Testis (tissue), 3 donors: ENCODE measurements around the gene SHISAL1. TPM values are rescaled to one million over a fixed set of nuclear protein-coding genes. Genes with fewer than 3 reads are reported as not detected.
A peak's percentile ranks its signal among the peaks of the same experiment; 100 is the strongest.

ENCODE experiments used
- DNase-seq: peaks from one replicate; pipeline ENCODE4 v3.0.0-alpha.2; 2019
- H3K27ac ChIP-seq, 2 donors: fragments of 200-600 bp; sonication (generic); one replicate each; pipeline ENCODE4 v1.5.1; 2019
- H3K27me3 ChIP-seq: fragments of 200-600 bp; sonication (generic); one replicate; pipeline ENCODE4 v1.5.1; 2019
- H3K36me3 ChIP-seq: fragments of 200-600 bp; sonication (generic); one replicate; pipeline ENCODE4 v1.5.1; 2017; ENCODE audit warnings: low read depth; ENCODE audit errors: missing control alignments
- H3K4me1 ChIP-seq: fragments of 200-600 bp; sonication (generic); one replicate; pipeline ENCODE4 v1.5.1; 2019
- H3K4me3 ChIP-seq, 2 donors: fragments of 200-600 bp; sonication (generic); one replicate each; pipeline ENCODE4 v1.5.1; 2017 to 2019
- H3K9me3 ChIP-seq: fragments of 200-600 bp; sonication (generic); one replicate; pipeline ENCODE4 v1.5.1; 2017
- POLR2A ChIP-seq: fragments of 450-650 bp; IDR thresholded peaks from one replicate; pipeline ENCODE4 v1.6.1; 2017; ENCODE audit warnings: antibody characterized with exemption, mild to moderate bottlenecking, moderate library complexity
- WGBS, 2 donors: methylation state at CpG; one replicate each; pipeline ENCODE4 v1.1.5; 2018; 5-methylcytosine and 5-hydroxymethylcytosine counted together
- intact Hi-C: fragments of 100-400 bp; cut with DNase I; formaldehyde crosslinking; loops from one replicate; pipeline ENCODE4 v1.15.1; 2023; ENCODE audit warnings: low total_unique reads
- polyA plus RNA-seq: library from polyadenylated mRNA; stranded (reverse); fragments of 350-450 nt; fragmentation: Illumina TruSeq; extraction: RNeasy Lipid Tissue Mini Kit (QIAGEN cat#74804); gene quantifications from one replicate; pipeline ENCODE4 v1.2.3, GENCODE V29; 2014; ENCODE audit warnings: low read depth, low replicate concordance; ENCODE audit not compliant: insufficient read depth
- total RNA-seq, 2 donors: library from RNA; depleted of rRNA; stranded (reverse); fragments of >200 nt; gene quantifications; one replicate each; pipeline ENCODE4 v1.2.3, GENCODE V29; 2016
- TF ChIP-seq, protein P1 (sequence below), 3 experiments: fragments of 450-650 bp in 2 of 3; fragments of 200-600 bp in 1 of 3; sonication (generic) in 1 of 3; IDR thresholded peaks; one replicate each; pipeline ENCODE4 v1.5.1; 2016 to 2019; ENCODE audit warnings: antibody characterized with exemption in 3 of 3, mild to moderate bottlenecking in 2 of 3, moderate library complexity in 1 of 3

Gene SHISAL1
- total and polyA plus RNA-seq, 3 donors from 2014 or later = 3.0 to 3.9 (median 3.1) TPM

DNA sequence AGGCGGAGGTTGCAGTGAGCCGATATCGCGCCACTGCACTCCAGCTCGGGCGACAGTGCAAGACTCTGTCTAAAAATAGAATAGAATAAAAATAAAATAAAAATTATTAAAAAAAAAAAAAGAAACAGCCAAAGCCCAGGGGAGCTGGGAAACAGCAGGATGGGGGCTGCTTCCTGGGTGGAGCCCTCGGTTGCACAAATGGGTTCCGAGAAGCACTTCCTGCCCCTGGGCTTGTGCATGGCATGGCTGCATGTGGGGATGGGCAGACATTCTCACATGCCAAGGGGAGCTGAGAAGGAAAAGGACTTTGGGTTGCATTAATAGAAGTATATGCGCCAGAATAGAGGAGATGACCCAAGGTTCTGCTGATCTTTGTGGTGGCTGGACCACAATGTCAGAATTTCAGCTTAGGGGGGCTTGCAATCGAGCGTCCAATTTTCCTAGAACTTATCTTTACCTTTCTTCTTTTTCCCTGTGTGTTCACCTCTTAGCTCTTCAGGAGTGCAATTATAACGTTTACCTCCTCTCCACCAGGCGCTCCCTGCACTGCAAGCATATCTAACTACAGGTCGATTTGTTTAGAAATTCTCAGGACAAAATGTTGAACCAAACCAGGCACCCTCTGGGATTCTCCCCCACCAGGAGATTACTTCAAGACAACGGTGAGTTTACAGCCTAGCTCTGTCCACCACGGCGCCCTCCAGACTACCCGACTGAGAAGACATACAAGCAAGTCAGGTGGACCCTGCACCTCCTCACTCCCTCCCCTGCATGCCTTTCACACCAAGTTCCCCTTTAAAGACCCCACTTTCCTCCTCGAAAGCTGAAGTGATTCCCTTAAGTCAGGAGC, 53.2 kb downstream of the SHISAL1 start:
- 77 to 86% methylated on average over 19 of the region's 19 CpGs for WGBS, 2 donors
- TF ChIP-seq, protein P1, sequence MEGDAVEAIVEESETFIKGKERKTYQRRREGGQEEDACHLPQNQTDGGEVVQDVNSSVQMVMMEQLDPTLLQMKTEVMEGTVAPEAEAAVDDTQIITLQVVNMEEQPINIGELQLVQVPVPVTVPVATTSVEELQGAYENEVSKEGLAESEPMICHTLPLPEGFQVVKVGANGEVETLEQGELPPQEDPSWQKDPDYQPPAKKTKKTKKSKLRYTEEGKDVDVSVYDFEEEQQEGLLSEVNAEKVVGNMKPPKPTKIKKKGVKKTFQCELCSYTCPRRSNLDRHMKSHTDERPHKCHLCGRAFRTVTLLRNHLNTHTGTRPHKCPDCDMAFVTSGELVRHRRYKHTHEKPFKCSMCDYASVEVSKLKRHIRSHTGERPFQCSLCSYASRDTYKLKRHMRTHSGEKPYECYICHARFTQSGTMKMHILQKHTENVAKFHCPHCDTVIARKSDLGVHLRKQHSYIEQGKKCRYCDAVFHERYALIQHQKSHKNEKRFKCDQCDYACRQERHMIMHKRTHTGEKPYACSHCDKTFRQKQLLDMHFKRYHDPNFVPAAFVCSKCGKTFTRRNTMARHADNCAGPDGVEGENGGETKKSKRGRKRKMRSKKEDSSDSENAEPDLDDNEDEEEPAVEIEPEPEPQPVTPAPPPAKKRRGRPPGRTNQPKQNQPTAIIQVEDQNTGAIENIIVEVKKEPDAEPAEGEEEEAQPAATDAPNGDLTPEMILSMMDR (IDR thresholded peaks at IDR 0.05) = no peak
- no peak for TF ChIP-seq POLR2A
- Histone ChIP-seq H3K4me1 (no peaks in the 10 kb centered on the region), H3K4me3 (no peak overlapping the region), H3K36me3 (no peaks in the 10 kb centered on the region), H3K27ac (no peak overlapping the region), H3K9me3 (no peaks in the 10 kb centered on the region), H3K27me3 (no peaks in the 10 kb centered on the region)
- intact Hi-C loops = no loop called here
- no peak for DNase-seq

DNA sequence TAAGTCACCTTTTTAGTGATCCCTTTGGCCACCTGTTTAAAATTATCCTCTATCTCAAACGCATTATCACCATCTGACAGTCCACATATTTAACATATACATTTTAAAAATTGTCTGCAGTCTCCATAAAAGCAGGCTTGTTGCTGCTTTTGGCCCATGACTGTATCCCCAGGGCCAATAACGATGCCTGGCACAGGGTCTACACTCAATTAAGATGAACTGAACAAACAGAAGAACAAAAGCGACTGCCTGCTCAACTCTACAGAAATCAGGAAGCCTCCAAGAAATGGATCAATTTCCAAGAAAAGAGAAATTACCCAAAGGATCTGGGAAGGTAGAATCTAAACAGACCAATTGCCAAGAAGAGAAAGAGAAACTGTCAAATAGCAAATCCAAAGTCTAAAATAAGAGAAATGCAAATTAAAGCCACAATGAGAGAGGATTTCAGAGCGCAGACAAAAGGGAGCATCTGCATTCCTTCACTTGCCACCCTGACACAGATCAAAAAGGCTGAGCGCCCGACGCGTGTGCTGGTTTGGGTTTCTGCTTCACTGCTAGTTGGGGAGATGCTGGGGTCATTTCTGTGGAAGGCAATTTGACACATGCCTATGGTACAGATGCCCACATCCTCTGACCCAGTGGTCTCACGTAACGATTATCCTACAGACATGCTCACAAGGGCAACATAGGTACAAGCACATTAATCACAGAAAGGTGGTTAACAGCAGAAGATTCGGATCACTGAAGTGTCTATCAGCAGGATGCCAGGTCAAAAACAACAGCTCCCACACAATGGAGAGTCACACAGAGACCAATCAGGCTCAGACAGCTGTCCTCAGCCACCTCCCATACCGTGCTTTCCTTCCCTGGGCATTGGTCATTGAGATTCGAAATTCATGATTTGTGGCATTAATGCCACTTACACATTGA, 55.9 kb downstream of the SHISAL1 start:
- H3K4me1 ChIP-seq = no peaks in the 10 kb centered on the region
- H3K36me3 ChIP-seq = no peaks in the 10 kb centered on the region
- peak; percentile 6 for DNase-seq
- H3K27me3 ChIP-seq = no peaks in the 10 kb centered on the region
- intact Hi-C loops = no loop called here
- no peaks in the 10 kb centered on the region for H3K9me3 ChIP-seq
- no peak overlapping the region for H3K27ac ChIP-seq
- WGBS, 2 donors = 60 to 67% methylated on average over 13 of the region's 13 CpGs
- no peak for TF ChIP-seq POLR2A
- TF ChIP-seq, protein P1 (IDR thresholded peaks at IDR 0.05) = no peak
- no peak overlapping the region for H3K4me3 ChIP-seq

DNA sequence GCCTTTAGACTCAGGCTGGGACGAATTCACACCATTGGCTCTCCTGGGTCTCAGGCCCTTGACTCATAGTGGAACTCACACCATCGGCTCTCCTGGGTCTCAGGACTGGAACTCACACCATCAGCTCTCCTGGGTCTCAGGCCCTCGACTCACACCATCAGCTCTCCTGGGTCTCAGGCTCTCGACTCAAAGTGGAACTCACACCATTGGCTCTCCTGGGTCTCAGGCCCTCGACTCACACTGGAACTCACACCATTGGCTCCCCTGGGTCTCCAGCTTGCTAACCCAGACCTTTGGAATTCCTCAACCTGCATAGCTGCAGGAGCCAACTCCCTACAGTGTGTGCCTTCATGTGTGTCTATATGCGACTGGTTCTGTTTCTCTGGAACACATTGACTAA, 56.7 kb downstream of the SHISAL1 start:
- no peak overlapping the region for H3K4me3 ChIP-seq
- no peaks in the 10 kb centered on the region for H3K36me3 ChIP-seq
- H3K27me3 ChIP-seq = no peaks in the 10 kb centered on the region
- H3K9me3 ChIP-seq = no peaks in the 10 kb centered on the region
- H3K4me1 ChIP-seq = no peaks in the 10 kb centered on the region
- no peak overlapping the region for H3K27ac ChIP-seq
- TF ChIP-seq, protein P1 (IDR thresholded peaks at IDR 0.05) = no peak
- TF ChIP-seq POLR2A = no peak
- intact Hi-C loops = no loop called here
- WGBS, 2 donors = 85 to 91% methylated on average over 6 of the region's 6 CpGs
- peak; percentile 1 for DNase-seq

GRCh38 chr22:44254811-44255210, 57.9 kb downstream of the SHISAL1 start:
- Histone ChIP-seq H3K4me3 (no peak overlapping the region), H3K9me3 (no peaks in the 10 kb centered on the region), H3K4me1 (no peaks in the 10 kb centered on the region), H3K27me3 (no peaks in the 10 kb centered on the region), H3K36me3 (no peaks in the 10 kb centered on the region), H3K27ac (no peak overlapping the region)
- WGBS, 2 donors = 93 to 95% methylated on average over 2 of the region's 2 CpGs
- TF ChIP-seq, protein P1 (IDR thresholded peaks at IDR 0.05) = no peak
- no peak for TF ChIP-seq POLR2A
- intact Hi-C loops = no loop called here
- DNase-seq = no peak
